Measurements from ENCODE around the gene SEC63. TPM values are rescaled to one million over a fixed set of nuclear protein-coding genes. Genes with fewer than 3 reads are reported as not detected.

The SEC63 gene
- total and polyA plus RNA-seq, 4 donors: 20.7 to 69.4 (median 27.4) TPM

GRCh38 chr6:107976155-107976783 is 18.3 kb upstream of the SEC63 start:
- H3K4me1 ChIP-seq (ENCODE audit: control insufficient read depth in 4 of 4, insufficient read depth in 4 of 4, low read length in 3 of 4): no peaks in the 10 kb centered on the region
- no peak overlapping the region for H3K4me3 ChIP-seq (ENCODE audit: low read depth in 1 of 3, low read length in 3 of 3)
- no peaks in the 10 kb centered on the region for H3K27me3 ChIP-seq (ENCODE audit: control insufficient read depth in 4 of 4, insufficient read depth in 4 of 4, low read length in 3 of 4)
- no peak overlapping the region for H3K27ac ChIP-seq (ENCODE audit: low read depth in 1 of 2, low read length in 2 of 2)
- no peak overlapping the region for H3K9ac ChIP-seq (ENCODE audit: low read depth in 1 of 2, low read length in 2 of 2)
- DNase-seq (ENCODE audit: low spot score): no peak
- no peaks in the 10 kb centered on the region for H3K36me3 ChIP-seq (ENCODE audit: control insufficient read depth in 4 of 4, insufficient read depth in 3 of 4, low read depth in 1 of 4, low read length in 3 of 4)
- 82% methylated on average over 4 of the region's 4 CpGs for whole genome bisulfite sequencing
- TF ChIP-seq EGR1 (IDR thresholded peaks at IDR 0.05; ENCODE audit: low read depth in 2 of 2): no peak
- TF ChIP-seq MAX (IDR thresholded peaks at IDR 0.05): no peak
- TF ChIP-seq CTCF (IDR thresholded peaks at IDR 0.05; ENCODE audit: low read depth, low read length, missing input control): no peak
- TF ChIP-seq FOXA2 (IDR thresholded peaks at IDR 0.05): no peak
- no peak for TF ChIP-seq NR2F2 (IDR thresholded peaks at IDR 0.05)
- no peak for TF ChIP-seq REST (IDR thresholded peaks at IDR 0.05)
- no peak for TF ChIP-seq ZBTB33 (IDR thresholded peaks at IDR 0.05)
- no peak for TF ChIP-seq TAF1 (conservative IDR thresholded peaks at IDR 0.05)
- TF ChIP-seq JUND (IDR thresholded peaks at IDR 0.05): no peak
- no peak for TF ChIP-seq FOXA1 (IDR thresholded peaks at IDR 0.05)
- TF ChIP-seq ATF3 (IDR thresholded peaks at IDR 0.05): no peak
- TF ChIP-seq GABPA (IDR thresholded peaks at IDR 0.05 in 1 of 2, conservative IDR thresholded peaks at IDR 0.05 in 1 of 2): no peak
- H3K9me3 ChIP-seq (ENCODE audit: control insufficient read depth in 4 of 4, low read length in 3 of 4): no peaks in the 10 kb centered on the region

- TF ChIP-seq REST (IDR thresholded peaks at IDR 0.05): no peak
- no peak for TF ChIP-seq FOXA2 (IDR thresholded peaks at IDR 0.05)
- no peak for TF ChIP-seq ZBTB33 (IDR thresholded peaks at IDR 0.05)
- TF ChIP-seq YY1 (IDR thresholded peaks at IDR 0.05): no peak
- TF ChIP-seq TAF1 (conservative IDR thresholded peaks at IDR 0.05): no peak
- TF ChIP-seq GABPA (IDR thresholded peaks at IDR 0.05 in 1 of 2, conservative IDR thresholded peaks at IDR 0.05 in 1 of 2): no peak
- Histone ChIP-seq H3K27ac (ENCODE audit: low read depth in 1 of 2, low read length in 2 of 2) (no peak overlapping the region), H3K9ac (ENCODE audit: low read depth in 1 of 2, low read length in 2 of 2) (no peak overlapping the region), H3K36me3 (ENCODE audit: control insufficient read depth in 4 of 4, insufficient read depth in 3 of 4, low read depth in 1 of 4, low read length in 3 of 4) (no peaks in the 10 kb centered on the region), H3K27me3 (ENCODE audit: control insufficient read depth in 4 of 4, insufficient read depth in 4 of 4, low read length in 3 of 4) (no peaks in the 10 kb centered on the region), H3K4me3 (ENCODE audit: low read depth in 1 of 3, low read length in 3 of 3) (no peak overlapping the region), H3K9me3 (ENCODE audit: control insufficient read depth in 4 of 4, low read length in 3 of 4) (no peaks in the 10 kb centered on the region), H3K4me1 (ENCODE audit: control insufficient read depth in 4 of 4, insufficient read depth in 4 of 4, low read length in 3 of 4) (peaks cover 0 to 6% (median 0%) of the 10 kb centered on the region in 4 donors)
- DNase-seq (ENCODE audit: low spot score): no peak
- 90% methylated on average over 4 of the region's 4 CpGs for WGBS
Measured at GRCh38 chr6:107973594-107973993, 15.6 kb upstream of the SEC63 start.

Measured in liver (tissue), 9 donors.